OCI-LY1 (cell line): ENCODE measurements around the gene AGPS.

Experiments
- H2AFZ ChIP-seq: fragments of 200-600 bp; sonication (generic), shearing (Covaris generic); 2 replicates; pipeline ENCODE4 v1.6.0; 2014; ENCODE audit warnings: antibody characterized with exemption, mild to moderate bottlenecking, low read length
- H3F3A ChIP-seq: fragments of 200-600 bp; sonication (generic), shearing (Covaris generic); 2 replicates; pipeline ENCODE4 v1.6.0; 2014; ENCODE audit warnings: mild to moderate bottlenecking, antibody characterized with exemption, low read length, moderate library complexity; ENCODE audit not compliant: insufficient read depth
- H3K27ac ChIP-seq: fragments of 200-600 bp; sonication (generic); 2 replicates; pipeline ENCODE4 v1.5.1; 2014; ENCODE audit warnings: low read length, mixed run types, mild to moderate bottlenecking, low read depth; ENCODE audit not compliant: poor library complexity, severe bottlenecking
- H3K27me3 ChIP-seq: fragments of 200-600 bp; sonication (generic); 2 replicates; pipeline ENCODE4 v1.6.0; 2014; ENCODE audit warnings: antibody characterized with exemption, mild to moderate bottlenecking, low read length, moderate library complexity; ENCODE audit not compliant: insufficient read depth
- H3K36me3 ChIP-seq: fragments of 200-600 bp; sonication (generic); 2 replicates; pipeline ENCODE4 v1.6.1; 2014; ENCODE audit warnings: mild to moderate bottlenecking, antibody characterized with exemption, low read length, moderate library complexity, mixed read lengths; ENCODE audit not compliant: insufficient read depth
- H3K4me1 ChIP-seq: fragments of 200-600 bp; sonication (generic); 2 replicates; pipeline ENCODE4 v1.5.1; 2014; ENCODE audit warnings: mild to moderate bottlenecking, low read length, moderate library complexity; ENCODE audit not compliant: insufficient read depth, severe bottlenecking
- H3K4me2 ChIP-seq: fragments of 200-600 bp; sonication (generic), shearing (Covaris generic); 2 replicates; pipeline ENCODE4 v1.6.1; 2014; ENCODE audit warnings: low read length
- H3K4me3 ChIP-seq: fragments of 200-600 bp; sonication (generic); 2 replicates; pipeline ENCODE4 v1.5.1; 2014; ENCODE audit warnings: low read length, low read depth, mild to moderate bottlenecking, mixed read lengths; ENCODE audit not compliant: poor library complexity, severe bottlenecking
- H3K79me2 ChIP-seq: fragments of 200-600 bp; shearing (Covaris generic); 2 replicates; pipeline ENCODE4 v1.6.1; 2016; ENCODE audit warnings: mixed run types, low read length, mixed read lengths; ENCODE audit not compliant: insufficient read depth
- H3K9ac ChIP-seq: fragments of 200-600 bp; sonication (generic), shearing (Covaris generic); 2 replicates; pipeline ENCODE4 v1.6.1; 2014; ENCODE audit warnings: mild to moderate bottlenecking, low read length, mixed read lengths
- H3K9me2 ChIP-seq: fragments of 200-600 bp; sonication (generic), shearing (Covaris generic); 2 replicates; pipeline ENCODE4 v1.6.1; 2014; ENCODE audit warnings: low read depth, mild to moderate bottlenecking, low read length, mixed read lengths
- H3K9me3 ChIP-seq: fragments of 200-600 bp; shearing (Covaris generic); 2 replicates; pipeline ENCODE4 v1.6.1; 2014; ENCODE audit warnings: low read length, mixed read lengths
- H4K20me1 ChIP-seq: fragments of 200-600 bp; sonication (generic), shearing (Covaris generic); 2 replicates; pipeline ENCODE4 v1.6.0; 2016; ENCODE audit warnings: mild to moderate bottlenecking, low read length; ENCODE audit not compliant: insufficient read depth
- CTCF ChIP-seq: fragments of 200-600 bp; sonication (generic), shearing (Covaris generic); IDR thresholded peaks from 2 replicates; pipeline ENCODE4 v1.5.1; 2017; ENCODE audit warnings: mild to moderate bottlenecking, antibody characterized with exemption, low read length, moderate library complexity, mixed read lengths
- EZH2 ChIP-seq: fragments of 200-600 bp; sonication (generic), shearing (Covaris generic); IDR thresholded peaks from 2 replicates; pipeline ENCODE4 v1.8.0; 2017; ENCODE audit warnings: borderline replicate concordance, mixed run types, mild to moderate bottlenecking, antibody characterized with exemption, low read length, moderate library complexity, mixed read lengths

The AGPS gene

GRCh38 chr2:177592945-177593344 is 200.4 kb downstream of the AGPS start:
- no peaks in the 10 kb centered on the region for H3K4me1 ChIP-seq
- H3K9me3 ChIP-seq, result no peaks in the 10 kb centered on the region
- no peak overlapping the region for H3K9ac ChIP-seq
- no peaks in the 10 kb centered on the region for H4K20me1 ChIP-seq
- no peak overlapping the region for H2AFZ ChIP-seq
- H3K27ac ChIP-seq, result no peak overlapping the region
- no peaks in the 10 kb centered on the region for H3K27me3 ChIP-seq
- H3K36me3 ChIP-seq, result no peaks in the 10 kb centered on the region
- H3K4me3 ChIP-seq, result no peak overlapping the region
- no peaks in the 10 kb centered on the region for H3F3A ChIP-seq
- H3K79me2 ChIP-seq, result no peaks in the 10 kb centered on the region
- H3K4me2 ChIP-seq, result no peak overlapping the region
- TF ChIP-seq CTCF, result no peak
- TF ChIP-seq EZH2, result no peak
- no peaks in the 10 kb centered on the region for H3K9me2 ChIP-seq

DNA sequence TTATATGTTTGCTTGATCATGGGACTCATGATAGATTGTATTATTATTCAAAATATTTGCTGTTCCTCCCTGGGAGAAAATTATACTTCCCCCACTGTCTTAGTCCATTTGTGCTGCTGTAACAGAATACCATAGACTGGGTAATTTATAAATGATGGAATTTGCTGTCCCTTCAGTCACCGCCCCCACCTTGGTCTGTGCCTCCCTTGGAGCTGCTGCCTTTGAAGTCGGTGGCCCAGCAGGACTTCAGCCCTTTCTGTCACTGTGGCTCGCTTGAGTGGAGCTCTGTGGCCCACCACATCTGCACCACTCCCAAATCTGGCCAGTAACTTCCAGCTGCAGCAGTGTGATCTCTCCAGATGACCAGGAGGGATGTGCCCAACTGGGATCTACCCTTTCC is 200.8 kb downstream of the AGPS start:
- no peaks in the 10 kb centered on the region for H3K79me2 ChIP-seq
- H2AFZ ChIP-seq, result no peak overlapping the region
- H3K27ac ChIP-seq, result no peak overlapping the region
- H3K9me2 ChIP-seq, result no peaks in the 10 kb centered on the region
- H3K9ac ChIP-seq, result no peak overlapping the region
- no peaks in the 10 kb centered on the region for H3F3A ChIP-seq
- H3K4me1 ChIP-seq, result no peaks in the 10 kb centered on the region
- no peaks in the 10 kb centered on the region for H4K20me1 ChIP-seq
- no peaks in the 10 kb centered on the region for H3K36me3 ChIP-seq
- H3K27me3 ChIP-seq, result no peaks in the 10 kb centered on the region
- H3K9me3 ChIP-seq, result no peaks in the 10 kb centered on the region
- H3K4me2 ChIP-seq, result no peak overlapping the region
- TF ChIP-seq EZH2 (no peak), CTCF (no peak)
- H3K4me3 ChIP-seq, result no peak overlapping the region
